ENCODE results near the gene PHF20. TPM values are rescaled to one million over a fixed set of nuclear protein-coding genes. Genes with fewer than 3 reads are reported as not detected.

Gene PHF20
- total RNA-seq, 4 donors from 2014 or later: 16.1 to 92.4 (median 29.3) TPM

DNA sequence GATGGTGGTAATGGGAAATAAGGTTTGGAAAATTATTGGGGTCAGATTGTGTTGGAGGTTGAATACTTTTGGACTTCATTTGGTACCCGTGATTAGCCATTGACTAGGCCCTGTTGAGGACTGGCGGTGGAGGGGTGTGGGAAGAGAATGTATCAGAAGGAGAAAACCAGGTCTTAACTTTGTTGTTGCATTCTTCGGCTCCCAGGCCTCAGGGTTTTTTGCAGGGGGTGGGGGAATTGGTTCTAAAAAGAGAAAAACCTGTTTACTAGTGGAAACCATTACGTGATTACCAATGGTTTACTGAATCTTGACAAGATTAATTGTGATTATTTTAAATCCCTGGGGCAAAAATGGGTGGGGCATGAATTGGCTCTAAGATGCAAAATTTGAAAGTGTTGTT, 85.1 kb downstream of the PHF20 start:
- Histone ChIP-seq H3K36me3 (peaks cover 0 to 9% (median 0%) of the 10 kb centered on the region in 3 donors), H3K27me3 (no peaks in the 10 kb centered on the region)
- no peak for DNase-seq

DNA sequence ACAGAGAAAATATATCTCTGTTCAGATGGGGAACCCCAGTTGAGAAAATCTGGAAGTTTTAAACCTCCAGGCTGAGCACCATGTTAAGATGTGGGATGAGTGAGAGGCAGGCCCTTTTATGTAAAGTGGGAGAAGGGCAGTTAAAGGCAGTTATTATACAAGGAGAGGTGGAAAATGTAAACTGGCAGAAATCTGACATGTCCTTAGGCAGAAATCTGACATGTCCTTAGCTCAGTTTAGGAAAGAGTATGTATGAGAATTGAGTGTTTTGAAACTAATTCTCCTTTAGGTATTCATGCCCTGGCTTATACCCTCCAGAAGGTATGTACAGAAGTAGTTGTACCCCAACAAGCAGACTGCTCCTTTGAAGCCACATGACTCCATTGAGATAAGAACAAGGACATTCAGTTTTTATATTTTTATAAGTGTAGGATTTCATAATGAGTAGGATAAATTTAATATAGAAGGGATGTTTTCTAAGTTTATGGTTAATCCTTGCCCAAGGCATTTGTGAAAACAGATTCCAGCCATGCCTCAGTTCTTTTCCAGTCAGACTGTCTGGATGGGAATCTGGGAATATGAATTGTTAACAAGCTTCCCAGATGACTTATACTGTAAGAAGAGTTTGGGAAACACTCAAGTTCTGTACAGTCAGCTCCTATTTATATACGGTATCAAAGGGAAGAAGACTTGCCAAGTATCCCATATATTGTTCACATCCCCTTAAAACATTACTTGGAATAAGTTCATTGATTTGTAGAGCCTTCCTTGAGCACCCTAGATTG, 94.8 kb downstream of the PHF20 start:
- DNase-seq: no peak
- no peaks in the 10 kb centered on the region for H3K4me1 ChIP-seq
- H3K27ac ChIP-seq: no peak overlapping the region
- TF ChIP-seq, protein P1, sequence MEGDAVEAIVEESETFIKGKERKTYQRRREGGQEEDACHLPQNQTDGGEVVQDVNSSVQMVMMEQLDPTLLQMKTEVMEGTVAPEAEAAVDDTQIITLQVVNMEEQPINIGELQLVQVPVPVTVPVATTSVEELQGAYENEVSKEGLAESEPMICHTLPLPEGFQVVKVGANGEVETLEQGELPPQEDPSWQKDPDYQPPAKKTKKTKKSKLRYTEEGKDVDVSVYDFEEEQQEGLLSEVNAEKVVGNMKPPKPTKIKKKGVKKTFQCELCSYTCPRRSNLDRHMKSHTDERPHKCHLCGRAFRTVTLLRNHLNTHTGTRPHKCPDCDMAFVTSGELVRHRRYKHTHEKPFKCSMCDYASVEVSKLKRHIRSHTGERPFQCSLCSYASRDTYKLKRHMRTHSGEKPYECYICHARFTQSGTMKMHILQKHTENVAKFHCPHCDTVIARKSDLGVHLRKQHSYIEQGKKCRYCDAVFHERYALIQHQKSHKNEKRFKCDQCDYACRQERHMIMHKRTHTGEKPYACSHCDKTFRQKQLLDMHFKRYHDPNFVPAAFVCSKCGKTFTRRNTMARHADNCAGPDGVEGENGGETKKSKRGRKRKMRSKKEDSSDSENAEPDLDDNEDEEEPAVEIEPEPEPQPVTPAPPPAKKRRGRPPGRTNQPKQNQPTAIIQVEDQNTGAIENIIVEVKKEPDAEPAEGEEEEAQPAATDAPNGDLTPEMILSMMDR (IDR thresholded peaks at IDR 0.05): no peak
- TF ChIP-seq POLR2A (IDR thresholded peaks at IDR 0.05): no peak
- no peak overlapping the region for H3K4me3 ChIP-seq
- no peaks in the 10 kb centered on the region for H3K9me3 ChIP-seq
- no peaks in the 10 kb centered on the region for H3K27me3 ChIP-seq
- peaks cover 0 to 2% (median 0%) of the 10 kb centered on the region in 3 donors for H3K36me3 ChIP-seq

More for the DNA sequence above, 85.1 kb downstream of the PHF20 start:
- H3K9me3 ChIP-seq: no peaks in the 10 kb centered on the region
- H3K4me3 ChIP-seq: no peak overlapping the region
- H3K27ac ChIP-seq: no peak overlapping the region
- no peaks in the 10 kb centered on the region for H3K4me1 ChIP-seq
- no peak for TF ChIP-seq POLR2A (IDR thresholded peaks at IDR 0.05)

DNA sequence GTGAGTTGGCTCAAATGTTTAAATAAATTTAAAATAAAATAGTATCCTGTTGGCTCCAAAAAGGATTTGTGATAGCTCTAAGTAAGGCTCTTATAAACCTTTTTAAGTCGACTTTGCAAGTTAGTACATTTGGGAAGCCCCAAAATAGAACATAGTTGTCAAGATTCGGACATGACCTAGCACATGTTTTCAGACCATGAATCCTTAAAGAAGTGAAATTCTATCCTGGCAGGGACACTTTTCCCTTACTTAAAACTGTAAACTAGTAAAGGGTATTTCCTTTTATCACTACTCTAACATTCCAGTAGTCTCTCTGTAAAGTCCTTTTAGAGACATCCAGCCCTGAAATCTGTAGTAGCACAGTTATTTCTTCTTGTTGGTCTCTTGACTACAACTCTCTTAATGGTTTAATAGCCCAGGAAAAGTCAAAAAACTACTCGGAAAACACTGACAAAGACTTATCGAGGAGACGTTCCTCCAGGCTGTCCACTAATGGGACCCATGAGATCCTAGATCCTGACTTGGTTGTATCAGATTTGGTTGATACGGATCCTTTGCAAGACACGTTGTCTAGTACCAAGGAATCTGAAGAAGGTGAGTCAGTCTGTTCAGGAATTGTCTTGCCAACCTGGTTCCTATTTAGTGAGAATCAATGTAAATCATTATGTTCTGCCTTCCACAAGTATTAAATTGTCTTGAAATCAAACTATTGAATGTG, 98.9 kb downstream of the PHF20 start:
- Histone ChIP-seq H3K27me3 (no peaks in the 10 kb centered on the region), H3K9me3 (no peaks in the 10 kb centered on the region), H3K27ac (peak overlapping the region in 2 of 4 donors; percentile 21 to 48), H3K4me3 (no peak overlapping the region), H3K36me3 (peaks cover 0 to 8% (median 0%) of the 10 kb centered on the region in 3 donors), H3K4me1 (no peaks in the 10 kb centered on the region)
- DNase-seq: no peak
- TF ChIP-seq POLR2A (IDR thresholded peaks at IDR 0.05): no peak
- TF ChIP-seq, protein P1 (IDR thresholded peaks at IDR 0.05): no peak

DNA sequence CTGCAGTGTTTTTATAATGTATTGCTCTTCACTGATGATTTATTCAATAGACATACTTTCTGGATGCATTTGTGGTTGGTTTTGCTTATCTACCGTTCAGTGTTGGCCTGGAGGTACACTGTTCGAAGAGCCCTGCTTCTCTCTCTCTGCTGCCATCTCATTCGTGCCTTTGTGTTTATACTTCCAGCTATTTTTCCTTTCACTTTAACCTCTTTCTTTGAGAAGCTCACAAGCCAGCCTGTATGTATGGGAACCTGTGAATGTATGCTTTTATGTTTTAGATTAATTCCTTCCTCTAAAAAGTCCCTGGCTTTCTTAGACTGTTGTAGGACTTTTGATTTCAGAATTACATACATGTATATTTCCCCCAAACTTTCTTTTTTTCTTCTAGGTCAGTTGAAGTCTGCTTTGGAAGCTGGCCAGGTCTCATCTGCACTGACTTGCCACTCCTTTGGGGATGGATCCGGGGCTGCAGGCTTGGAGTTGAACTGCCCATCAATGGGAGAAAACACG, 99.5 kb downstream of the PHF20 start:
- Histone ChIP-seq H3K27me3 (no peaks in the 10 kb centered on the region), H3K36me3 (peaks cover 0 to 8% (median 0%) of the 10 kb centered on the region in 3 donors), H3K4me1 (no peaks in the 10 kb centered on the region), H3K9me3 (no peaks in the 10 kb centered on the region), H3K27ac (peak overlapping the region in 2 of 4 donors; percentile 21 to 48), H3K4me3 (no peak overlapping the region)
- TF ChIP-seq POLR2A (IDR thresholded peaks at IDR 0.05): no peak
- TF ChIP-seq, protein P1 (IDR thresholded peaks at IDR 0.05): no peak
- DNase-seq: no peak

DNA sequence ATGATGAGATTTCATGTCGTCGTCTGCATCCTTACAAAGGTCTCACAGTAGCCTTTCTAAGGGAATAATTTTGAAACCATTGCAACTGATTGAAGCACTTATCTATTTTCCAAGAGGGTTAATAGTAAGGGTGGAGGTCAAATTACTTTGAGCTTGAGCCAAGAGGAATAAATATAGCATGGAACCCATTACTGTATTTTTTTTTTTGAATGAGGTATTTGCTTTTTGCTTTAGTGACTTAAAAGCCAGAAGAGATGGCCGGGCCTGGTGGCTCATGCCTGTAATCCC, 104.2 kb downstream of the PHF20 start:
- Histone ChIP-seq H3K4me1 (no peaks in the 10 kb centered on the region), H3K27ac (no peak overlapping the region), H3K36me3 (peaks cover 0 to 8% (median 0%) of the 10 kb centered on the region in 3 donors), H3K27me3 (no peaks in the 10 kb centered on the region), H3K4me3 (no peak overlapping the region), H3K9me3 (no peaks in the 10 kb centered on the region)
- TF ChIP-seq, protein P1 (IDR thresholded peaks at IDR 0.05): no peak
- no peak for TF ChIP-seq POLR2A (IDR thresholded peaks at IDR 0.05)
- no peak for DNase-seq

DNA sequence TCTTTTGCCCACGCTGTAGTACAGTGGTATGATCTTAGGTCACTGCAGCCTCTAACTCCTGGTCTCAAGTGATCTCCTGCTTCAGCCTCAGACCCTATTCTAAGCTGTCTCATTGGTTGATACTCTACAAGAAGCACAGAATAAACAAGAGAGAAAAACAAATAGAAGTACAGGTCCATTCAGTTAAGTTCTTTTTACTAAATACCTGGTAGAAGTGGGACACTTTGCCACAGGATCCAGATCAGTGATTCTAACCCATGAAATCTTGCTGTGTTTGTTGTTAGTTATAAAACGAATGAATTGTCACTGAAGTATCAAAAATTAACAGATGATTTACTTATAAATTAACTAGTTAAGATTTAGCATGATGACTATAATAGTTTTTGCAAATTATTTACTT, 105.8 kb downstream of the PHF20 start:
- no peak for DNase-seq
- Histone ChIP-seq H3K27ac (no peak overlapping the region), H3K4me3 (no peak overlapping the region), H3K27me3 (no peaks in the 10 kb centered on the region), H3K4me1 (no peaks in the 10 kb centered on the region), H3K9me3 (no peaks in the 10 kb centered on the region), H3K36me3 (peaks cover 0 to 5% (median 0%) of the 10 kb centered on the region in 3 donors)
- TF ChIP-seq, protein P1 (IDR thresholded peaks at IDR 0.05): no peak
- TF ChIP-seq POLR2A (IDR thresholded peaks at IDR 0.05): no peak
